ENCODE measurements around the gene COLEC12.
"Not testable (repeated sequence)": the region's sequence is repeated elsewhere in the genome, so short reads cannot be mapped to it uniquely, and the experiment has no call there.

The COLEC12 gene

DNA sequence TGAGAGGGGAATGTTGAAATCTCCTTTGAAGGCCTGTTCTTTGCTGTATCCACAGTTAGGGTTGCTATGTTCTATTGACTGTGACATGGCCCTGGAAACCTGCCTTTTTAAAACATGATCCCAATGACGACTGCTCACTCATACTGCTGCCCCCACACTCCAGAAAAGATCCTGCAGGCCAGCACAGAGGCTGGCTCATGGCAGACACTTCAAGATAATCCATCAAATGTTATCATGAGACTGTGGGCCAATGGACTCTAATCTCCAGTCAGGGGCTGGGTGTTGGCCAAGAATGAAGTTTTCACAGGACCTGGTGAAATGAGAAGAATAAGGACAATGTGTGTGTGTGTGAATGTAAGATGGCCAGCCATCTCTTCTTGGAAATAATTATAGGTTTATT is 173.7 kb downstream of the COLEC12 start:
- DNase-seq (ENCODE audit: low spot score), result no peak

DNA sequence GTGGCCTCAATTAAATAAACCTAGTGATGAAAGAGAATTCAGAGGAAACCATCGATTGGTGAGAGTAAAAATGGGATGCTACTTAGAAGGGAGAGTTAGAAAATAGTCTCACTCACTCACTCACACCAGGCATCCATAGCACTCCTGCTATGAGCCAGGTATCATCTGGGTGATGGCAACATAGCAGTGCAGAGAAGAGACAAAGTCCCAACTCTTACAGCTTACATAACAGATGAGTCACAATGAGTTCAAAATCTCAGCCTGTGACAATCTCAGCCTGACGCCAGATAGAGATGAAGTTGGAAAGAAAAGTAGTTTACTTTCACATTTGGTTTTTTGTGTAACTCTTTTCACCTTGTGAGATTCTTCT is 177.3 kb downstream of the COLEC12 start:
- DNase-seq (ENCODE audit: low spot score), result peak; percentile 39

GRCh38 chr18:321865-322467 is 178.5 kb downstream of the COLEC12 start:
- no peak for DNase-seq (ENCODE audit: low spot score)

DNA sequence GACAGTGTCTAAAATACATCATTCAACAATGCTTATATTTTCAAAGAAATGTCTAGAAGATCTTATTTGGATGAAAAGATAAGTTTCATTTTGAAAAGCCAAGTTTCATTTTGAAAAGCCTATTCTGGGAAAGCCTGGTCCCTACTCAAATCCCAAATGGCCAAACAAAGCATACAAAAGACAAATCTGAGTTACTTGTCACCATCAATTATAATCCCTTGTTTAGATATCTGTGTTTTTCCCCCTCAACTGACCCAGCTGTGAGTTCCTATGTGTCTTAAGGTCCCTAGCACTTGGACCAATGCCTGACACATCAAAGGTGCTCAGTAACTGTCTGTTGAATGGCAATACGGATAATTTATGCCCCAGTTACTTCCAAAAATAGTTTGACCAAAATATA is 180.3 kb downstream of the COLEC12 start:
- DNase-seq (ENCODE audit: low spot score), result no peak

DNA sequence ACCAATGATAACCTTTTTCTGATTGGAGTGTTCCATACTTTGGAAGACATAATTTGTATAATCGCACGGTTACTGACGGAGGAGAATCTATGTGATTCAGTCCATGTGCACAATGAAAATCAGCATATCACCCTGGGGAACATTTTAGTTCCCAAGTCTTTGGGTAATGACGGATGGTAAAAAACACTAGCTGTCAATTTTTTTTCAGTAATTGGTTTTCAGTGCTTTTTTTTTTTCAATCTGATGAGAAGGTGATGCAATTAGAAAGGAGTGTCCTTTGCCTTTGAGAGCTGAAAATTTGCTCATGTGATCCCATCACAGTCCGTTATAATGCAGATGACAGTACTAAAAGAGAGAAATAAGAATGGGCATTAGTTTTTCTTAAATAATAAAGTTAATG is 180.8 kb downstream of the COLEC12 start:
- no peak for DNase-seq (ENCODE audit: low spot score)

DNA sequence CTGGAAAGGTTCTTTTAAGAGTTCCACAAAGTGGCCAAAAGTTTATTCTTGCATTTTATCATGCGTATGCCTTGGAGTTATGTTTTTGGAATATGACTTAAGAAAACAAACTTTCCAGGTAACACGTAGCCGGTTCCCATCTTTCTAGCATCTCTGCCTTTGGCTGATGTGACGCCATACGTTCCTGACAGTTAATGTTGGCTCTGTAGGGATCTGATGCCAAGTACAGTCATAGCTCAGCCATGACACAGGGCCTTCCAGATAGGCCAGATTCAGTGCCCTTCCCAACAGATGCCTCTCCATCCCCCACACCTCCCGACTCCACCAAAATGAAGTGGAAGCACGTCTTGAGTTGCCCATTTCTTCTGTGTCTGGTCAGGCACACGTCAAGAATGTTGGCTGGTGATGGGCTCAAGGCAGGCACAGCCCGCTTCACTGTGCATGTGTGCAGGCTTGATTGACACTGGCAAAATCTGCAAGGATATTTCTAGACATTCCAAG is 181.7 kb downstream of the COLEC12 start:
- DNase-seq (ENCODE audit: low spot score), result no peak

DNA sequence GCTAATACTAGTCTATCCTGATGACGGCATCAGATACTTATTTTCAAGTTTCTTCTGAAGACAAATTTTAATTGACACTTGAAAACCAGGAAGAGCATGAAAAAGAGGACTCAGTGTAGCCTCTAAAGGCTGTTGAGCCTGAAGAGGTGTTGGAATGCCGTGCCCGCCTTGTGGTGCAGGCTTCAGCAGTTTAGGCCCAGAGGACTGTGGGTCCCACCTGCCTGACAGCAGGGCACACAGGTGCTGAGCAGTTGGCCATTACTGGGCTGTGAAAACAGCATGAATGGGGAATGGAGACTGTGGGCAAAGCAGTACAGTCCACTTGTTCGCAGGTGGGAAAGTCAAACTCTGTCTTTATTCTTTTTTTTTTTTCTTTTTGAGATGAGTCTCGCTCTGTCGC is 182.9 kb downstream of the COLEC12 start:
- no peak for DNase-seq (ENCODE audit: low spot score)

GRCh38 chr18:316393-316792 is 184.1 kb downstream of the COLEC12 start:
- no peak for DNase-seq (ENCODE audit: low spot score)

DNA sequence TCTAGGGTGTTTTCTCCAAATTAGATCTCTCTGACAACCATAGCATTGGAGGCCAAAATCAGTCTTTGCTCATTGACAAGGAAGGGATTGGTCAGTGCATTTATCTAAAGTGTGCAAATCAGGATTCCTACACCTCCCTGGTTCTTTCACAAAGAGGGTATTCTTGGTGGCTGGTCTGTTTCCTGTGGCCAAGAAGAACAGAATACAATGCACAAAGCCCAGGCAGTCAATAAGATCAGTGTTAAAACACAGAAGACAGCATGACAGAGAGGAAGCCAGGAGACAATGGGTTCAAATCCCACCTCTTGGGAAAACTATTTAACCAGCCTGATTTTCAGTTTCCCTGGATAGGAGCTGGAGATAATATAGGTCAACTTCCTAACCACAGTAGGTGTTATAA is 186.6 kb downstream of the COLEC12 start:
- DNase-seq (ENCODE audit: low spot score), result no peak

DNA sequence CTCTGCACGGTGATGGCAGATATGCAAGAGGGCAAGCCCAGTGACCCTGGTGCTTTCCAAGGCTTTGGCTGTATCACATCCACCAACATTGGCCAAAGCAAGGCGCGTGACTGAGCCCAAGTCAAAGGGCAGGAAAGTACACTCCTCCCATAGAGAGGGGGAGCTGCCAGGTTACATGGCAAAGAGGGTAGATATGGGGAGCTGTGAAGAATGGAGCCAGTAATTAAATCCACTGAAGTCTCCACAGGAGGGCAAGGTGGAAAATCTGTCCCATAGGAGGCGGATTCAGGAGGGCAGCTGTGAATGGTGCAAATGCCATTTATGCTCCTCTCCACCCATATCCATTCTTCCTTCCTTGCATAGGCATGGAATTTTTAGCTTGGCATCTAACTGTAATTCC is 188.1 kb downstream of the COLEC12 start:
- no peak for DNase-seq (ENCODE audit: low spot score)

DNA sequence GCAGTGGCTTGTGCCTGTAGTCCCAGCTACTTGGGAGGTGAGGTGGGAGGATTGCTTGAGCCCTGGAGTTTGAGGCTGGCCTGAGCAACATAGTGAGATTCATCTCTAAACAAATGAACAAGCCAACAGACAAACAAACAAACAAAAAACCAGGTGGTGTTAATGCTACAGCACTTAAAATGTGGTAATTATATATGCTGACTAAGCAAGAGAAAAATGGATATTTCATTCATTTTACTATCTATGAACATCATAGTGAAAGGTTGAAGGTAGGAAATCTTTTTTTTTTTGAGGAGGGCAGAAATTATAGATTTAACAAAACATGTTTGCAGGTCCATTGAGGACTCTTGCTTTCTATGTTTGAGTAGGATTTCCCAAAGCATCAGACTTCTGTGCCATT is 190.5 kb downstream of the COLEC12 start:
- DNase-seq (ENCODE audit: low spot score), result no peak

- not testable (repeated sequence) for DNase-seq (ENCODE audit: low spot score)
These were observed 192.4 kb downstream of the COLEC12 start for GRCh38 chr18:308086-308485.

DNA sequence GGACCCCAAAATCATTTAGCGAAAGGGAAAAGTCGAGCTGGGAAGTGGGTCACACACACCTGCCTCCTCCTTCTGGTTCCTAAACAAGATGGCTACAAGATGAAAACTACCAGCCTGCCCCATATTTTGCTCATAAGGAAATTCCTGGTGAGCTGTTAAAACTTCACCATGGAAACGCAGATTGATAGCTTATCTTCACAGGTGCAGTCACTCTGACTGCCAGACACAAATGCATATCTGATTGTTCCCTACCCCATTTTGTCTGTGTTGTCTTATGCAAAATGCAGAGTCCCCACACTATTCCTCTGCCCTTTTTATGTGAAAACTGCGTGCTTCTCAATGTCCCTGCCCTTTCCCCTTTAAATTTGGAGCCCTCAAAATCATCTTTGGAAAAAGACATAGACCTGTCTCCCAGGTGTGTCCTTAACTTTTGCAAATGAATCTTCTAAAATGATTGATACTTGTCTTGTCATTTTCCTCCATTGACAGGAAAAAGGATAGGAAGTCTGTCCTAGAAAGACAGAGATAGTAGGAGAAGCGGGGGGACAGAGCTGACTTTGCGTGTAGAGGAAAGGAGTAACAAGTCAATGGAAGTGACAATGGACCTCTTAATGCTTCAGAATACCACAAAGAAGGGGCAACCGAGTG is 193.8 kb downstream of the COLEC12 start:
- DNase-seq (ENCODE audit: low spot score), result no peak

GRCh38 chr18:305003-305501 is 195.4 kb downstream of the COLEC12 start:
- no peak for DNase-seq (ENCODE audit: low spot score)

- DNase-seq (ENCODE audit: low spot score), result no peak
These were observed 196.9 kb downstream of the COLEC12 start for GRCh38 chr18:303607-304006.

GRCh38 chr18:303011-303410 is 197.5 kb downstream of the COLEC12 start:
- no peak for DNase-seq (ENCODE audit: low spot score)

DNA sequence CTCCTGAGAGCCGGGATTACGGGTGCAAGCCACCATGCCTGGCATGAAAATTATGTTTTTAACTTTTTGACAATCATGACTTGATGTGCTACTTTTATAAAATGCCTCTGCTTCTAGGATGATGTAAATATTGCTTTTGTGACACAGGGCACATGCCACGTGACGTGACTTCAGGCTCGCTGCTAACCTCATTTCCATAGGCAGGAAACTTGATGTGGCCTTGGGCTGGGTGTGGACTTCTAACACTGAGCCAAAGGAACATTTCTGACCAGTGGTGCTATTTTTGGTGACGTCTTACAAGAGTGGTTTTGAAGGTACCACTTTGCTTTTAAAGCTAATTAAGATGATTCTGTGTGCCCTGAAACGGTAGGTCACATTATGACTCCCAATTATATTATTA is 198.4 kb downstream of the COLEC12 start:
- DNase-seq (ENCODE audit: low spot score), result no peak

DNA sequence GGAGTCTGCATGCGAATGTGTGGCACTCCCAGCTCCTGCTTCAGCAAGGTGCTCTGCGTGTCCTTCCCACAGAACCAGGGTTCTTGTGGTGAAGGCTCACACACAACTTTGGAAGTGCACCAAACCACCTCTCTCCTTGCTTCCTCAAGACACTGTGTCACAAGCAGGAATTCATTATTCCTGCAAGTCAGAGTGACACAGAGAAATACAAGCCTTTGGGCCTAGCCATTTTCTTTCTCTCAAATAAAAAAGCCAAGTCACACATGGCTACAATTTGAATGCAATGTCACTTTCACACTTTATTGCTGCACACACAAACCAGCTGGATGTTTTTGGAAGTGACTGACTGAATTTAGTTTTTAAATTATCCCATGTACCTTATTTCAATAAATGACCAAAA is 202.6 kb downstream of the COLEC12 start:
- no peak for DNase-seq (ENCODE audit: low spot score)

DNA sequence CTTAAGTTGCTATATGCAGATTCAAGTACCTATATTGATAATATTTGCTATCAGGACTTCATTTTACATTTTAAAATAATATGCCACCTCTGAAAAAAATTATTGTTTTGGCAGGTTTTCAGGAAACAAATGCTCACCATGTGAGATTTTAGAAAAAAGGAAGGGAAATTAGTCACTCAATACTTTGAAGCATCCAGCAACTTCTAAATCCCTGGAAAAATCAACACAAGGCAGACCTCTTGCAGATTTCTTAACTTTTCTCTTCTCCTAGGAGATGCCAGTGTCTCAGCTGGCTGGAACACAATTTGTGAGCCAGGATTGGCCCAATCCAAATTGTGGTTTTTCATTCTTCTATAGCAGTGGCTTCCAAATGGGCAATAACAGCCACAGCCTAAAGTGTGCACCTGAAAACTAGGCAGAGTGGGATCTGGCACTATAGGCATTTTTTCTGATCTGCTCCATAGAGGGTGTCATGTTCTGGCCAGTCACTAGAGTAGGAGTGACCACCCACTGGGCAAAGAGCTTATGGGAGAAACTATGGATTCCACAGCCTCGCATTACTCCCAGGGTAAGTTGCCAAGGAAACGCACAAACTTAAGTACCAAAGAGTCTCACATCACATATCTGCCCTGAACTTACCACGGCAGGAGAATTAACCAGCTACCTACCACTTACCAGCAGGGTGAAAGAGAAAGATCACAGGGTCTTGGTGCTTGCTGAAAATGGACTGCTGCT is 204.6 kb downstream of the COLEC12 start:
- no peak for DNase-seq (ENCODE audit: low spot score)

GRCh38 chr18:294566-294965 is 205.9 kb downstream of the COLEC12 start:
- no peak for DNase-seq (ENCODE audit: low spot score)

- DNase-seq (ENCODE audit: low spot score), result no peak
These were observed 207.0 kb downstream of the COLEC12 start for GRCh38 chr18:293536-293935.

- no peak for DNase-seq (ENCODE audit: low spot score)
These were observed 208.2 kb downstream of the COLEC12 start for GRCh38 chr18:292271-292670.

DNA sequence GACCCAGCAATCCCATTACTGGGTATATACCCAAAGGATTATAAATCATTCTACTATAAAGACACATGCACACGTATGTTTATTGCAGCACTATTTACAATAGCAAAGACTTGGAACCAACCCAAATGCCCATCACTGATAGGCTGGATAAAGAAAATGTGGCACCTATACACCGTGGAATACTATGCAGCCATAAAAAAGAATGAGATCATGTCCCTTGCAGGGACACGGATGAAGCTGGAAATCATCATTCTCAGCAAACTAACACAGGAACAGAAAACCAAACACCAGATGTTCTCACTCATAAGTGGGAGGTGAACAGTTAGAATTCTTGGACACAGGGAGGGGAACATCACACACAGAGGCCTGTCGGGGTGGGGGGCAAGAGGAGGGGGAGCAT is 210.5 kb downstream of the COLEC12 start:
- DNase-seq (ENCODE audit: low spot score), result not testable (repeated sequence)

All from putamen (tissue), 1 donor.